Measurements from ENCODE around the gene NPM1.

DNA sequence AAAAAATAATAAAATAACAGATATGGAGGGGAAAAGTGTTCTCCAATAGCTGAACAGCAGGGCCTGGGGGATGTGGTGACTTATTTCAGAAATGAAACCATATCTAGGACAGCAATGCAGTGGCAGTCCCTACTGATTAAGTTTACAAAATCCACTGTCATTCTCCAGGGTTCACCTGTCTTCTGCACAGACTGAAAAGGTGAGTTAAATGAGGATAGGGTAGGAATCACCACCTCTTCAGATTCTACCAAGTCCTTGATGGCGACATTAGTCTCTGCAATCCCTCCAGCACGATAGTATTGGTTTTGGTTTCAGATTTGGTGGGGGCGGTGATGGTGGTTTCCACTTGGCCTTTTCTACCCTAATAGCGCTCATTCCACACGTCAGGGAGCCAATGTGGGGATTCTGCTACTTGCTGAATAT, 32.3 kb upstream of the NPM1 start:
- no peak for TF ChIP-seq POLR2A (IDR thresholded peaks at IDR 0.05)
- TF ChIP-seq, protein P1, sequence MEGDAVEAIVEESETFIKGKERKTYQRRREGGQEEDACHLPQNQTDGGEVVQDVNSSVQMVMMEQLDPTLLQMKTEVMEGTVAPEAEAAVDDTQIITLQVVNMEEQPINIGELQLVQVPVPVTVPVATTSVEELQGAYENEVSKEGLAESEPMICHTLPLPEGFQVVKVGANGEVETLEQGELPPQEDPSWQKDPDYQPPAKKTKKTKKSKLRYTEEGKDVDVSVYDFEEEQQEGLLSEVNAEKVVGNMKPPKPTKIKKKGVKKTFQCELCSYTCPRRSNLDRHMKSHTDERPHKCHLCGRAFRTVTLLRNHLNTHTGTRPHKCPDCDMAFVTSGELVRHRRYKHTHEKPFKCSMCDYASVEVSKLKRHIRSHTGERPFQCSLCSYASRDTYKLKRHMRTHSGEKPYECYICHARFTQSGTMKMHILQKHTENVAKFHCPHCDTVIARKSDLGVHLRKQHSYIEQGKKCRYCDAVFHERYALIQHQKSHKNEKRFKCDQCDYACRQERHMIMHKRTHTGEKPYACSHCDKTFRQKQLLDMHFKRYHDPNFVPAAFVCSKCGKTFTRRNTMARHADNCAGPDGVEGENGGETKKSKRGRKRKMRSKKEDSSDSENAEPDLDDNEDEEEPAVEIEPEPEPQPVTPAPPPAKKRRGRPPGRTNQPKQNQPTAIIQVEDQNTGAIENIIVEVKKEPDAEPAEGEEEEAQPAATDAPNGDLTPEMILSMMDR (IDR thresholded peaks at IDR 0.05), result no peak

All from lower leg skin (tissue), 3 donors.